Lung microvascular endothelial cell (primary cell): ENCODE measurements around the gene LRP10. TPM values are rescaled to one million over a fixed set of nuclear protein-coding genes. Genes with fewer than 3 reads are reported as not detected.
"Not testable (repeated sequence)": the region's sequence is repeated elsewhere in the genome, so short reads cannot be mapped to it uniquely, and the experiment has no call there.

Experiments used
- DNase-seq, 2 donors: peaks; one replicate each; pipeline versions ENCODE4 v3.0.0 to v3.0.0-alpha.2; 2010; ENCODE audit warnings: low read depth in 2 of 2
- total RNA-seq: library from RNA; depleted of rRNA; stranded (reverse); fragments of >200 nt; gene quantifications from 2 replicates; pipeline ENCODE4 v1.2.1, GENCODE V29; 2014

Gene LRP10
- total RNA-seq: 37.3 and 44.0 TPM in 2 replicates

GRCh38 chr14:22871224-22872032, at the start of gene LRP10:
Gene LRP10 (plus strand): TSS chr14:22871740. CDS start chr14:22872304, 564 bp downstream.
- DNase-seq: peak; percentile 87 to 88

GRCh38 chr14:22822016-22822570, 49.4 kb upstream of the LRP10 start:
- no peak for DNase-seq

GRCh38 chr14:22822571-22823098, 48.9 kb upstream of the LRP10 start:
- peak; percentile 73 to 86 for DNase-seq

- peak; percentile 73 to 96 for DNase-seq
Observed at GRCh38 chr14:22824711-22825359, 46.7 kb upstream of the LRP10 start.

- DNase-seq: not testable (repeated sequence)
Observed at GRCh38 chr14:22829076-22829660, 42.4 kb upstream of the LRP10 start.

GRCh38 chr14:22829661-22830442, 41.7 kb upstream of the LRP10 start, which contains the start of gene MRPL52:
Gene MRPL52 (plus strand): TSS chr14:22829887. CDS start chr14:22829913, 26 bp downstream.
- DNase-seq: peak; percentile 88 to 90

GRCh38 chr14:22830443-22831010, 41.0 kb upstream of the LRP10 start:
- DNase-seq: no peak

- DNase-seq: no peak
Observed at GRCh38 chr14:22835505-22835904, 36.0 kb upstream of the LRP10 start.

- DNase-seq: peak; percentile 71 to 88
Observed at GRCh38 chr14:22836301-22837113, 35.0 kb upstream of the LRP10 start, which contains the start of gene MMP14. Gene MMP14 (plus strand): TSS chr14:22836585. CDS start chr14:22836818, 233 bp downstream.

- peak; percentile 68 to 73 for DNase-seq
Observed at GRCh38 chr14:22837114-22837749, 34.3 kb upstream of the LRP10 start.

GRCh38 chr14:22837750-22838538, 33.6 kb upstream of the LRP10 start:
- peak; percentile 33 to 42 for DNase-seq

- peak in 1 of 2 donors; percentile 46 for DNase-seq
Observed at GRCh38 chr14:22838631-22839041, 32.9 kb upstream of the LRP10 start.

- DNase-seq: peak in 1 of 2 donors; percentile 23
Observed at GRCh38 chr14:22839159-22839779, 32.3 kb upstream of the LRP10 start.

GRCh38 chr14:22841311-22841710, 30.2 kb upstream of the LRP10 start:
- DNase-seq: no peak

GRCh38 chr14:22841769-22842168, 29.8 kb upstream of the LRP10 start:
- no peak for DNase-seq

- DNase-seq: no peak
Observed at GRCh38 chr14:22842211-22843122, 29.1 kb upstream of the LRP10 start.
